Heart left ventricle (tissue), 13 donors: ENCODE data around the gene BCL11A.

ENCODE experiments used
- POLR2A ChIP-seq, 2 donors: fragments of 450-650 bp; IDR thresholded peaks; one replicate each; pipeline ENCODE4 v1.6.1; 2017; ENCODE audit warnings: antibody characterized with exemption in 2 of 2, mild to moderate bottlenecking in 2 of 2, moderate library complexity in 2 of 2
- TF ChIP-seq, protein P1 (sequence below), 12 donors: fragments of 200-600 bp; sonication (generic) in 4 of 12; IDR thresholded peaks; one replicate each; pipeline versions ENCODE4 v1.5.0 to v1.8.0; 2018 to 2022; ENCODE audit warnings: antibody characterized with exemption in 12 of 12, mild to moderate bottlenecking in 5 of 12
- donor health status: ischemic (EF 13 %, LVEDD 7.1; RV severe dilation, severe dysfunction).
- donor health status: DM: no; HTN: yes; CAD: no.
- donor health status: DM: no; HTN: no; CAD: no.
- donor health status: ischemic (EF 25% LVEDD 6.9; RV normal size, moderate dysfunction).
- donor health status: ischemic (EF 25% LVEDD 5.7; RV mildly dilated, moderate dysfunction).
- donor health status: ischemic (EF 35%, LVEDD 5.7; RV mildly dilated, moderate dysfunction).
- donor health status: nonischemic (EF 11% LVEDD 7.7; RV severe dilation, severe dysfunction).
- donor health status: DM: yes; HTN: yes; CAD: no.
- donor health status: PGD.
- donor health status: ischemic (EF 29% LVEDD 5.4; RV normal size, mild dysfunction).
- donor health status: nonischemic (EF 23%, LVEDD 6.1; RV moderate dilation, normal function).

- no peak for TF ChIP-seq POLR2A (IDR thresholded peaks at IDR 0.05)
- TF ChIP-seq, protein P1, sequence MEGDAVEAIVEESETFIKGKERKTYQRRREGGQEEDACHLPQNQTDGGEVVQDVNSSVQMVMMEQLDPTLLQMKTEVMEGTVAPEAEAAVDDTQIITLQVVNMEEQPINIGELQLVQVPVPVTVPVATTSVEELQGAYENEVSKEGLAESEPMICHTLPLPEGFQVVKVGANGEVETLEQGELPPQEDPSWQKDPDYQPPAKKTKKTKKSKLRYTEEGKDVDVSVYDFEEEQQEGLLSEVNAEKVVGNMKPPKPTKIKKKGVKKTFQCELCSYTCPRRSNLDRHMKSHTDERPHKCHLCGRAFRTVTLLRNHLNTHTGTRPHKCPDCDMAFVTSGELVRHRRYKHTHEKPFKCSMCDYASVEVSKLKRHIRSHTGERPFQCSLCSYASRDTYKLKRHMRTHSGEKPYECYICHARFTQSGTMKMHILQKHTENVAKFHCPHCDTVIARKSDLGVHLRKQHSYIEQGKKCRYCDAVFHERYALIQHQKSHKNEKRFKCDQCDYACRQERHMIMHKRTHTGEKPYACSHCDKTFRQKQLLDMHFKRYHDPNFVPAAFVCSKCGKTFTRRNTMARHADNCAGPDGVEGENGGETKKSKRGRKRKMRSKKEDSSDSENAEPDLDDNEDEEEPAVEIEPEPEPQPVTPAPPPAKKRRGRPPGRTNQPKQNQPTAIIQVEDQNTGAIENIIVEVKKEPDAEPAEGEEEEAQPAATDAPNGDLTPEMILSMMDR (IDR thresholded peaks at IDR 0.05) = no peak
Observed at GRCh38 chr2:60460577-60461420, 92.7 kb downstream of the BCL11A start.
